Endothelial cell of umbilical vein (primary cell): ENCODE results near the gene INO80B. TPM values are rescaled to one million over a fixed set of nuclear protein-coding genes. Genes with fewer than 3 reads are reported as not detected.

Source experiments
- BruUV-seq: library from RNA; stranded (reverse); fragments of 400-500 nt; replicated peaks from 2 replicates; lab custom pipeline; 2021; lab: Mats Ljungman, UMichigan
- CTCF ChIA-PET: fragments of 300-600, 350-600 bp; sonication (Branson Sonifier 250); formaldehyde crosslinking; loops from one replicate; lab custom pipeline; 2021; ENCODE audit warnings: antibody characterized with exemption, inconsistent platforms; lab: Charles Lee
- POLR2A ChIA-PET: fragments of 300-600, 350-600 bp; sonication (Branson Sonifier 250); formaldehyde crosslinking; loops from one replicate; lab custom pipeline; 2021; ENCODE audit warnings: antibody characterized with exemption, inconsistent platforms; lab: Charles Lee
- DNase-seq: peaks from one replicate; pipeline ENCODE4 v3.0.0-alpha.2; 2011; ENCODE audit warnings: low read depth, low spot score
- FAIRE-seq: peaks from 2 replicates; lab custom pipeline; 2011; peaks lifted over from hg19 to GRCh38; lab: Jason Lieb, UNC
- H2AFZ ChIP-seq: 2 replicates; pipeline ENCODE4 v1.6.0; 2012; ENCODE audit warnings: low read depth, low read length, control low read depth, inconsistent platforms
- H3K27ac ChIP-seq: 2 replicates; pipeline ENCODE4 v1.5.1; 2011; ENCODE audit warnings: low read depth, mild to moderate bottlenecking, control low read depth, low read length, moderate library complexity; ENCODE audit not compliant: insufficient read depth
- H3K27me3 ChIP-seq, 2 experiments: 2 replicates each; pipeline versions ENCODE4 v1.6.0 to v1.6.1; 2011; ENCODE audit warnings: low read length in 2 of 2, mixed read lengths in 1 of 2; ENCODE audit not compliant: control insufficient read depth in 2 of 2, insufficient read depth in 2 of 2
- H3K36me3 ChIP-seq, 2 experiments: 2 replicates in 1 of 2; 3 replicates in 1 of 2; pipeline ENCODE4 v1.5.1; 2011; ENCODE audit warnings: low read length in 2 of 2, mild to moderate bottlenecking in 1 of 2, moderate library complexity in 1 of 2; ENCODE audit not compliant: control insufficient read depth in 2 of 2, insufficient read depth in 2 of 2; ENCODE audit errors: extremely low read depth in 1 of 2
- H3K4me1 ChIP-seq: 3 replicates; pipeline ENCODE4 v1.5.1; 2011; ENCODE audit warnings: mild to moderate bottlenecking, low read length; ENCODE audit not compliant: control insufficient read depth, insufficient read depth; ENCODE audit errors: extremely low read depth
- H3K4me2 ChIP-seq: 2 replicates; pipeline ENCODE4 v1.6.1; 2011; ENCODE audit warnings: low read length, control low read depth, mixed read lengths; ENCODE audit not compliant: insufficient read depth
- H3K4me3 ChIP-seq, 3 experiments: fragments of 200-600 bp in 1 of 3; sonication (generic), shearing (Covaris generic) in 1 of 3; replicated peaks in 1 of 3; 2 replicates each; pipeline ENCODE4 v1.5.1; 2011 to 2016; ENCODE audit warnings: control low read depth in 3 of 3, low read length in 3 of 3, mild to moderate bottlenecking in 2 of 3, inconsistent platforms in 1 of 3, low read depth in 1 of 3, moderate library complexity in 1 of 3; ENCODE audit not compliant: insufficient read depth in 1 of 3
- H3K79me2 ChIP-seq: 2 replicates; pipeline ENCODE4 v1.6.0; 2012; ENCODE audit warnings: low read length, inconsistent platforms; ENCODE audit not compliant: control insufficient read depth, insufficient read depth
- H3K9ac ChIP-seq: replicated peaks from 2 replicates; pipeline ENCODE3; 2011; ENCODE audit warnings: low read length, control low read depth; ENCODE audit not compliant: insufficient read depth; ENCODE audit errors: extremely low read depth
- H3K9me1 ChIP-seq: replicated peaks from 3 replicates; pipeline ENCODE4 v1.6.0; 2011; ENCODE audit warnings: mild to moderate bottlenecking, low read length; ENCODE audit not compliant: control insufficient read depth, insufficient read depth; ENCODE audit errors: extremely low read depth
- H3K9me3 ChIP-seq: replicated peaks from 2 replicates; pipeline ENCODE4 v1.5.1; 2012; ENCODE audit warnings: low read length, inconsistent platforms; ENCODE audit not compliant: control insufficient read depth, insufficient read depth
- H4K20me1 ChIP-seq: replicated peaks from 2 replicates; pipeline ENCODE3; 2011; ENCODE audit warnings: mild to moderate bottlenecking, low read length; ENCODE audit not compliant: control insufficient read depth, insufficient read depth; ENCODE audit errors: extremely low read depth
- CTCF ChIP-seq, 2 donors: IDR thresholded peaks; 1 replicate in 1 of 2; 2 replicates in 1 of 2; pipeline ENCODE4 v1.5.1; 2011; ENCODE audit warnings: low read length in 2 of 2, mild to moderate bottlenecking in 2 of 2, moderate library complexity in 2 of 2, control low read depth in 1 of 2, inconsistent platforms in 1 of 2, low read depth in 1 of 2; ENCODE audit not compliant: insufficient read depth in 1 of 2; ENCODE audit errors: extremely low read depth in 1 of 2
- EZH2 ChIP-seq: IDR thresholded peaks from 2 replicates; pipeline ENCODE4 v1.6.1; 2012; ENCODE audit warnings: borderline replicate concordance, low read depth, mild to moderate bottlenecking, moderate library complexity, low read length, inconsistent platforms; ENCODE audit not compliant: severe bottlenecking
- FOS ChIP-seq: IDR thresholded peaks from 2 replicates; pipeline ENCODE4 v1.6.1; 2011; ENCODE audit warnings: mild to moderate bottlenecking, low read length, moderate library complexity, borderline replicate concordance; ENCODE audit not compliant: insufficient read depth
- GATA2 ChIP-seq: IDR thresholded peaks from 2 replicates; pipeline ENCODE4 v1.7.0; 2011; ENCODE audit warnings: low read depth, mild to moderate bottlenecking, moderate library complexity, mixed read lengths, low read length; ENCODE audit not compliant: insufficient read length, insufficient read depth
- JUN ChIP-seq: IDR thresholded peaks from 2 replicates; pipeline ENCODE4 v1.6.1; 2011; ENCODE audit warnings: borderline replicate concordance, low read depth; ENCODE audit not compliant: insufficient read length, insufficient read depth
- MAX ChIP-seq: IDR thresholded peaks from 2 replicates; pipeline ENCODE4 v1.6.1; 2011; ENCODE audit not compliant: insufficient read depth, insufficient read length
- MYC ChIP-seq: IDR thresholded peaks from one replicate; pipeline ENCODE4 v1.6.1; 2011; ENCODE audit warnings: mild to moderate bottlenecking, low read depth, low read length
- POLR2A ChIP-seq: IDR thresholded peaks from 2 replicates; pipeline ENCODE4 v1.6.1; 2012; ENCODE audit warnings: low read depth, mild to moderate bottlenecking, control low read depth, low read length
- POLR2AphosphoS5 ChIP-seq: IDR thresholded peaks from 2 replicates; pipeline ENCODE4 v1.6.1; 2012; ENCODE audit warnings: low read depth, mild to moderate bottlenecking, control low read depth, low read length, moderate library complexity; ENCODE audit not compliant: insufficient read depth
- dilution Hi-C: fragments of 300-500 bp; cut with MboI; formaldehyde crosslinking; loops from one replicate; pipeline ENCODE4 v1.15.0; 2019; ENCODE audit warnings: low sequenced_read_pairs; ENCODE audit not compliant: extremely low pct_ligation_motif_present
- intact Hi-C: fragments of 100-400 bp; cut with micrococcal nuclease; formaldehyde crosslinking; loops from one replicate; pipeline ENCODE4 v1.10.0; 2022
- polyA plus RNA-seq, 4 experiments: library from polyadenylated mRNA; depleted of rRNA in 3 of 4; stranded (reverse) in 3 of 4; unstranded in 1 of 4; fragments of >200 nt; gene quantifications; 2 replicates each; pipeline versions ENCODE4 v1.2.1 to v1.2.3, GENCODE V29; 2011 to 2012; ENCODE audit warnings: missing spikeins in 1 of 4
- total RNA-seq: library from RNA; stranded (reverse); gene quantifications from 2 replicates; pipeline ENCODE4 v1.2.3, GENCODE V29; 2021

INO80B gene
- total and polyA plus RNA-seq, 2 donors (not counting 3 experiments of a cell fraction or from before 2014, with no cell fraction given), result 15.1 to 24.2 TPM

- dilution Hi-C loops (no loop called here), intact Hi-C loops (loop anchor here (5.0 kb wide), 2 partner anchors 32 to 152 kb away; partner anchors contain the start of gene SEMA4F)
- ChIA-PET CTCF (interaction anchor here (1.0 to 1.6 kb wide), 6 partner anchors 9 to 88 kb away, joined by 3 to 7 read pairs (median 4); partner anchors contain the start of genes CCDC142, INO80B and TTC31), POLR2A (interaction anchor here (1.1 kb wide), 1 partner anchor 29 kb away, joined by 3 read pairs; the partner anchor contains the start of gene AUP1)
- TF ChIP-seq POLR2A (no peak), EZH2 (no peak), JUN (no peak), POLR2AphosphoS5 (no peak), FOS (no peak), MYC (no peak), GATA2 (no peak), MAX (no peak), CTCF (IDR thresholded peaks at IDR 0.05; ENCODE audit: extremely low read depth in 1 of 2, insufficient read depth in 1 of 2, low read depth in 1 of 2, low read length in 2 of 2) (no peak)
- Histone ChIP-seq H3K4me1 (peaks cover 32% of the 10 kb centered on the region), H3K36me3 (no peaks in the 10 kb centered on the region), H4K20me1 (no peaks in the 10 kb centered on the region), H3K27ac (no peak overlapping the region), H3K9me1 (no peaks in the 10 kb centered on the region), H2AFZ (no peak overlapping the region), H3K79me2 (no peaks in the 10 kb centered on the region), H3K4me3 (no peak overlapping the region), H3K9ac (no peak overlapping the region), H3K27me3 (peaks cover 23 to 40% of the 10 kb centered on the region in 2 experiments), H3K4me2 (no peak overlapping the region), H3K9me3 (no peaks in the 10 kb centered on the region)
- FAIRE-seq, result no peak
- DNase-seq, result no peak
- no TSS peak for BruUV-seq
Measured at GRCh38 chr2:74499940-74500577, 45.2 kb downstream of the INO80B start.
